OCI-LY1 (cell line): ENCODE measurements around the gene SPOCK1.

Source experiments
- EZH2 ChIP-seq: fragments of 200-600 bp; sonication (generic), shearing (Covaris generic); IDR thresholded peaks from 2 replicates; pipeline ENCODE4 v1.8.0; 2017; ENCODE audit warnings: borderline replicate concordance, mixed run types, mild to moderate bottlenecking, antibody characterized with exemption, low read length, moderate library complexity, mixed read lengths
- TF ChIP-seq, protein P1 (sequence below): fragments of 200-600 bp; sonication (generic), shearing (Covaris generic); IDR thresholded peaks from 2 replicates; pipeline ENCODE4 v1.5.1; 2017; ENCODE audit warnings: mild to moderate bottlenecking, antibody characterized with exemption, low read length, moderate library complexity, mixed read lengths

DNA sequence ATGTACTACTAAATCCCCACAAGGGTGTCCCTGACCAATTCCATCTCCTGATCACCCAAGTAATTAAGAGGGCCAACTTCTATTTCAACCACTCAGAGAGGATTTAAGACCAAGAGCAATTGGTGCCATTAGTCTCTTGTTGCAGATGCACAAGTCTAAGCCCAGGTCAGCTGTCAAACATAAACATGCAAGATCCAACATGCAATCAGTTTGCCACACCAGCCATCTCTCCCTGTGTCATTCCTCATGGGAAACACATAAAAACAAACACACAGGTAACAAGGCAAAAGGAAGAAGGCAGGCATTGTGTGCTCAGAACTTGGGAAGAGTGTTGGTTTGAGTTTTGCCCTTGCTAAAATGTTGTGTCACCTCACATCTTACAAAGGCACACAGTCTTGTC is 139.2 kb downstream of the SPOCK1 start:
- TF ChIP-seq, protein P1, sequence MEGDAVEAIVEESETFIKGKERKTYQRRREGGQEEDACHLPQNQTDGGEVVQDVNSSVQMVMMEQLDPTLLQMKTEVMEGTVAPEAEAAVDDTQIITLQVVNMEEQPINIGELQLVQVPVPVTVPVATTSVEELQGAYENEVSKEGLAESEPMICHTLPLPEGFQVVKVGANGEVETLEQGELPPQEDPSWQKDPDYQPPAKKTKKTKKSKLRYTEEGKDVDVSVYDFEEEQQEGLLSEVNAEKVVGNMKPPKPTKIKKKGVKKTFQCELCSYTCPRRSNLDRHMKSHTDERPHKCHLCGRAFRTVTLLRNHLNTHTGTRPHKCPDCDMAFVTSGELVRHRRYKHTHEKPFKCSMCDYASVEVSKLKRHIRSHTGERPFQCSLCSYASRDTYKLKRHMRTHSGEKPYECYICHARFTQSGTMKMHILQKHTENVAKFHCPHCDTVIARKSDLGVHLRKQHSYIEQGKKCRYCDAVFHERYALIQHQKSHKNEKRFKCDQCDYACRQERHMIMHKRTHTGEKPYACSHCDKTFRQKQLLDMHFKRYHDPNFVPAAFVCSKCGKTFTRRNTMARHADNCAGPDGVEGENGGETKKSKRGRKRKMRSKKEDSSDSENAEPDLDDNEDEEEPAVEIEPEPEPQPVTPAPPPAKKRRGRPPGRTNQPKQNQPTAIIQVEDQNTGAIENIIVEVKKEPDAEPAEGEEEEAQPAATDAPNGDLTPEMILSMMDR, result no peak
- TF ChIP-seq EZH2, result no peak
